GM19238 (cell line): ENCODE data around the gene DNM3.

Source experiments
- DNase-seq: peaks from one replicate; pipeline ENCODE4 v3.0.0; 2011; ENCODE audit warnings: low spot score; ENCODE audit not compliant: insufficient read length

The DNM3 gene

GRCh38 chr1:172320733-172321132, 479.4 kb downstream of the DNM3 start:
- DNase-seq: no peak

GRCh38 chr1:172321451-172321850, 480.2 kb downstream of the DNM3 start:
- DNase-seq: no peak

- DNase-seq: no peak
Observed at GRCh38 chr1:172322219-172323061, 481.1 kb downstream of the DNM3 start.

GRCh38 chr1:172323686-172324085, 482.4 kb downstream of the DNM3 start:
- no peak for DNase-seq

- no peak for DNase-seq
Observed at GRCh38 chr1:172324086-172324485, 482.8 kb downstream of the DNM3 start.

GRCh38 chr1:172324761-172325160, 483.5 kb downstream of the DNM3 start:
- no peak for DNase-seq

GRCh38 chr1:172325531-172325930, 484.2 kb downstream of the DNM3 start:
- DNase-seq: no peak

GRCh38 chr1:172326136-172326535, 484.8 kb downstream of the DNM3 start:
- DNase-seq: no peak

GRCh38 chr1:172328266-172328665, 487.0 kb downstream of the DNM3 start:
- DNase-seq: no peak

- no peak for DNase-seq
Observed at GRCh38 chr1:172332230-172332629, 490.9 kb downstream of the DNM3 start.

GRCh38 chr1:172335377-172335776, 494.1 kb downstream of the DNM3 start:
- no peak for DNase-seq

GRCh38 chr1:172338295-172338735, 497.0 kb downstream of the DNM3 start:
- no peak for DNase-seq

- no peak for DNase-seq
Observed at GRCh38 chr1:172339842-172340241, 498.5 kb downstream of the DNM3 start.

- no peak for DNase-seq
Observed at GRCh38 chr1:172340520-172340919, 499.2 kb downstream of the DNM3 start.

- no peak for DNase-seq
Observed at GRCh38 chr1:172341697-172342096, 500.4 kb downstream of the DNM3 start.

- DNase-seq: no peak
Observed at GRCh38 chr1:172342584-172343239, 501.4 kb downstream of the DNM3 start.

GRCh38 chr1:172343240-172344160, 502.2 kb downstream of the DNM3 start:
- no peak for DNase-seq

- DNase-seq: no peak
Observed at GRCh38 chr1:172344444-172344843, 503.1 kb downstream of the DNM3 start.

GRCh38 chr1:172345077-172345476, 503.8 kb downstream of the DNM3 start:
- DNase-seq: no peak

GRCh38 chr1:172347416-172347815, 506.1 kb downstream of the DNM3 start:
- DNase-seq: no peak

GRCh38 chr1:172350856-172351255, 509.6 kb downstream of the DNM3 start:
- DNase-seq: no peak

GRCh38 chr1:172351346-172351745, 510.0 kb downstream of the DNM3 start:
- no peak for DNase-seq
